Measurements from ENCODE around the gene BIN1.

Gene BIN1

GRCh38 chr2:127089478-127090235 is 17.3 kb downstream of the BIN1 start:
- DNase-seq: no peak

GRCh38 chr2:127088706-127089105 is 18.2 kb downstream of the BIN1 start:
- no peak for DNase-seq

- no peak for DNase-seq
These were observed 19.0 kb downstream of the BIN1 start for GRCh38 chr2:127087791-127088495.

DNA sequence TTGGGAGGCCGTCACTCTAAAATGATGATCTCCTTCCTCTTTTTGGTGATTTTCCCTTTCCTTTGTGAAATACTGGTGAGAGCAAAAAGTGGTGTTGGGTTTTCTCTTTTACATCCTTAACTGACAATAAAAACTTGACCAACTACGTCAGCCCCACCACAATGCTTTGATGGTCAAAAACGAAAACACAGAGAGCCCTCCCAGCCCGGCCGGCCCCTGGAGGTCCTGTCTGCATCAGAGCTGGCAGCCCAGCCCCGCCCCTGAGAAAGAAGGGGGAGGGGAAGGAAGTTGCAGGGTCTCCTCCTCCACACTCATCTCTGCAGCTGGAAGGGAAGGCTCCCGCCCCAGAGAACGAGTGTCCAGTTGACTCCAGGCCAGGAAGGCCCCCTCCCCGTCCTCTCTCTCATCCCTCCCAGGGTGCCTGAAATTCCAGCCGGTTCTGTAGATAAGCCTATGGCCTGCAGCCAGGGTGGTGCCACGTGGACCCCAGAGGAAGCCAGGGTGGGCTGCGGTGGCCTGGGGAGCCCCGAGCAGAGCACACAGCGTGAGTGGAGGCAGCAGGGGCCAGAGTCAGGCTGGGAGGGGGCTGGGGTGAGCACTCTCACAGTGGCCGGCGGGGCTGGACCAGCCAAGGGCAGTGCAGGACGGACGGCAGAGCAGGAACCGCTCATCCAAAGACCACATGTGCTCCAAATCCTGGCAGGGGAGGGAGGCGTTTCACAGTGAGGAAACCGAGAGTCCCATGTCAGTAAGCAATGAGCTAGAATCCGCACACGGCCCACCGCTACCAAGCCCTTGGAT is 19.8 kb downstream of the BIN1 start:
- DNase-seq: no peak

DNA sequence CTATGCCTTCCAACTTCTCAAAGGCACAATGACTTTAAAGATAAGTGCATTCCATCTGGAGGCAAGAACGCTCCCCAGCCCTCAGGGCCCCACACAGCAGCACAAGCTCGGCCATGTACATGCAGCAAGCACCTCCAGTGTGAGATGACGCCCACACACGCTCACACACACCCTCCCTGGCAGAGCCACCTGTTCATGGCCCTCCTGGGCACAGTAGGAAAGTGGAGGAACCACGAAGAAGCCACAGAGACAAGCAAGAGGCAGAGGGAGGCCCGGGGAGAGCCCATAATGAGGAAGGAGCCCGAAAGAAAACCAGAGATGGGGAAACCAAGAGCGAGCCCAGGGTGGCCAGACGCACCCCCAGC is 21.7 kb downstream of the BIN1 start:
- peak; percentile 22 for DNase-seq

DNA sequence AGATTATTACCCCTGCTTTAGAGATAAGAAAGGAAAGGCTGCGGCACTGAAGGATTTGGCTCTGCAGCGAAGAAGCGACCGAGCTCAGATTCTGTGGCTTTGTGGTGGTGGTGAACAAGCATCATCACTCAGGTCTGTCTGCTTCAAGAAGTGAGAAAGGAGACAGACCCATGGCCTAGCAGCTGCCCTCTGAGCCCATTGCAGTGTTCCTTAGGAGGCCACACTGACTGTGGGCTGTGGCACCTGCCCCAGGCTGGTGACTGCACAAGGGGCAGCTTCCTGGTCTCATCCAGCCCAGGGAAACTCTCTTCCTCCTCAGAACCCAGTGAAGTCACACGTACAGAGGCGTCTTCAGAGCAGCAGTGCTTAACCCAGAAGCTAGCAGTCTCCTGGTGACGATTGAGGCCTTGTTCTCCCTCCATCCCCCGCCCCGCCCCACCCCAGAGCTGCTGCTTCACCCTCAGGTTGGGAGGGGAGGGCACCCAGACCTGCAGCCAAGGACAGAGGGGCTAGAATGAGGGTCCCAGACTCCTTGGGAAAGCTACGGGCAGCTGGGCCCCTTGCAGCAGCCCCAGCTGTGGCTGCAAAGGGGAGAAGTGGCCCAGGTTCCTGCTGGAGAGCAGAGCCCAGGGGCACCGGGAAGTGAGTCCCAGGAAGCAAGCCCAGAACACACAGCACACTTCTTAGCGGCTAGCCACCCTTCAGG is 22.2 kb downstream of the BIN1 start:
- DNase-seq: no peak

DNA sequence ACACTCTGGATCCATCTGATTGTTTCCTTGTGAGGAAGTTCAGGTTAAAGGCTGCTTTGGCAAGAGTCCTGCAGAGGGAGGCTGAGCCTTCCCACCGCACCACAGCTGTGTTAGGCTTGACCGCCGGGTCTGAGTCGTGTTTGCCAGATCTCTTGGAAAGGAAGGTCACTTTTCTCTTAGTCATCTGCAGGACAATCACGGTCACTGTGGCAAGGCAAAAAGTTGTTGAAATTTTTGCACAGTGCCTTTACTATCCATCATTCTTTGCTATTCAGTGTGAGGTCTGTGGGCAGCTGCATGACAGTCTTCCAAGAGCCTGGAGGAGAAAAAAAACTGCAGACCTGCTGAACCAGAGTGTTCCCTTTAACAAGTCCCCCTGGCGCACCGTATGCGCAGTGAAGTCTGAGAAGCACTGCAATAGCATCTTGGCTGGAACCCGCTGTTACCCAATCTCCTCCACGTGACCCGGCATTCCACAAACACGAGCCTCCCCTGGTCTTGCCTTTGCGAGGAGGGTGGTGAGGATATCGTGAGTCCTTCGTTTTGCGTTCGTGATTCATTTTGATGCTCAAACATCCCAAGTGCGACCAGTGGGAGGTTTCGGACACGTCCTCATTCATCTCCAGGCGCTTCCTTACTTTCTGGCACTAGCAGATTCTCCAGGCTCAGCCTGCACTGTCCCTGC is 23.0 kb downstream of the BIN1 start:
- no peak for DNase-seq

GRCh38 chr2:127082974-127083373 is 24.0 kb downstream of the BIN1 start:
- DNase-seq: no peak

GRCh38 chr2:127081826-127082633 is 24.9 kb downstream of the BIN1 start:
- DNase-seq: no peak

GRCh38 chr2:127080938-127081755 is 25.8 kb downstream of the BIN1 start:
- DNase-seq: no peak

DNA sequence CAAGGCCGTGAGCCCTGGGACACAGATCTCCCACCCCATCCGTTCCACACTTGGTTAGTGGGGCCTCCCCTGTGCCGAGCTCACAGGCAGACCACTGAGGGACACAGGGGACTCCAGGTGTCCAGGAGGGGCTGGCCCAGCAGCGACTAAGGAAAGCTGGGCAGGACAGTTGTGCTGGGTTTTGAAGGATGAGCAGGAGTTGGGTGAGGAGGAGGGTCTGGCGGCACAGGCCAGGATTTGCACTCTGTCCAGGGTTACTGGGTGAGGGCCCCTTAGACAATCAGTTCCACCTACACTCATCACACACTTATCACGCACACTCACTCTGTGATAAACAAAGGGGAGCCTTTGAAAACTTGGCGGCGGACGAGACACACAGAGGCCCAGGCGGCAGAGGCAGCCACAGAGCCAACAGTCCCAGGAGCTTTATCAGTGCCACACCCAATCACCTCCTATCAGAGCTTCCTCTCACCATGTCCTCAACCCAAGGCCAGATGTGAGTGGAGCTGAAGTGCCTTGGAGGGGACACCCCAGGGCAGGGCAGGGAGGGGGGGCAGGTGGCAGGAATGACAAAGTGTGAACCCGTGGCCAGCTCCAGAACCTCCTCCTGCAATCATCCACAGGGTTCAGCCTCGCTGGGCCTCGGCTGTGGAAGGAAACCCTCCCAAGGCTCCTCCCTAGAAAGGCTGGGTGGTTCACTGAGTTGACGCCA is 26.6 kb downstream of the BIN1 start:
- DNase-seq: no peak

DNA sequence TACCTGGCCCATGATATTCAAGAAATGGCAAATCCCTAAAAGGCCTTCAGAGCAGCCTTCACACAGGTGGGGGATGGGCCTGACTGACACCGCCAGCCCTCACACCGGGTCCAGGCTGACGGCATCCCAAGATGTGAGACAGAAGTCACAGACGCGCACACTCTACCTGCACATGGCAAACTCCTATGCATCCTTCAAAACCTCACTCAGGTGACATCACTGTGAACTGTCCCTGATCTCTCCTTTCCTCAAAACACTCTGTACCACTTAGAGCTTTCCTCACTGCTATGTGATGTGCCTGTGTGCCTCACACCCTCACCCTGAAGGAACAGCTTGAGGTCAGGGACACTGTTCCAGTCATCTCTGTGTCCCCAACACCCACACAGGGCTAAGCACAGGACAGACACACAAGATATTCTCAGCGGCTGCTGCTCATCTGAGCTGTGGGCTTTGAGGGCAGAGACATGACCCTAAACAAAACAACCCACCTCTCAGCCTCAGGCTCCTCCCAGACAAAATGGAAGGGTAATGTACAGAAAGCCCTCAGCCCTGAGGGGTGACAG is 27.5 kb downstream of the BIN1 start:
- DNase-seq: no peak

- DNase-seq: no peak
These were observed 28.2 kb downstream of the BIN1 start for GRCh38 chr2:127078666-127079270.

DNA sequence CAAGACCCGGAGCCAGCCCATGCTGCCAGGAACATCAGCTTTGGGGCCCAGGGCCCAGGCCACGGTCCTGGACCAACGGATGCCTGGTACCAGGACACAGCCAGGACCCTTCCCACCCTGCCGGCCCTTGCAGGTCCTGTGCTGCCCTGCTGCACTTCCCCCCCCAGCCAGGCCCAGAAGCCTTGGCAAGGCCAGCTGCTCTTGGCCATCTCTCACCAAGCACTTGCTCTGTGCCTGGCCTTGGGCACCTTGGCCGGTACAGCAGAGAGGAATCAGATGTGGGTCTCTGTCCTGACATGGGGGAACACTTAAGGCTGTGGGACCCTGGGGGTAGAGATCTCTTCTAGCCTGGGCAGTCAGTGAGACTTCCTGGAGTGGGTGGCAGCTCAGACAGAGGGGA is 28.9 kb downstream of the BIN1 start:
- no peak for DNase-seq

DNA sequence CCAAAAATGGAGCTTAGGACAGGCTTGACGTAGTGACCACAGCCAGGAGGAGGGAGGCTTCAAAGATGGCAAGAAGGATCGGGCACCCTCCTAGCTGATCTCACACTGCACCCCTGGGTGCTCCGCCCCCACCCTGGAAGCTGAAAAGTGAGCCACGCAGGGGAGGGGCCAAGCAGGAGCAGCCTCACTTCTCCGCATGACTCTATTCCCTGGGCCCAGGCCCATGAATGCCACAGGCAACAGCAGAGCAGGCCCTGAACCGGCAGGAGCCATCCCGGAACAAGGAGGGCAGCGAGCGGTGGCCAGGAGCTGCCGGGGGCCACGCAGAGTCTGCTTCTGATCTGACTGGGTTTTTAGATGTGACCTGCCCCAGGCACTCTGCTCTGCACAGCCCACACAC is 30.0 kb downstream of the BIN1 start:
- no peak for DNase-seq

DNA sequence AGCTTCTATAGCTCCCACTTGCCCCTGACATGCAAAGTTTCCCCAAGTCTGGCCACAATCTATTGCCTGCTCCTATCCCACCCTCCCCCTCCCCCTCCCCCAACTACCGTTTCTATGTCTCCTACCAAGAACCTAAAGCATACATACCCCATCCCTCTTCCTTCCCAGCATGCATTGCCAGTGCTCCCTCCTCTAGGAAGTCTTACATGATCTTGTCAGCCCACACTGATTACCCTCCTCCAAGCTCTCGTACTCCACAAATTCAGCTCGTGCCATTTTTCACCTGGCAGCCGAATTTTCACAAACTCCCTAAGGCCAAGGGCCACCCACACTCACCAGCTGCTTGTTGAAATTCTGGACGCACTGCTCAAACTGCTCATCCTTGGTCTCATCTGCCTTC is 30.7 kb downstream of the BIN1 start:
- no peak for DNase-seq

- DNase-seq: no peak
These were observed 31.1 kb downstream of the BIN1 start for GRCh38 chr2:127075821-127076220.

GRCh38 chr2:127074936-127075335 is 32.0 kb downstream of the BIN1 start:
- no peak for DNase-seq

GRCh38 chr2:127074358-127074757 is 32.6 kb downstream of the BIN1 start:
- no peak for DNase-seq
